Vagina (tissue), 2 donors: ENCODE measurements around the gene SLCO1B3.

Experiments used
- POLR2AphosphoS5 ChIP-seq, 2 donors: sonication (generic); formaldehyde crosslinking; IDR thresholded peaks; one replicate each; pipeline ENCODE4 v1.9.0; 2017; ENCODE audit warnings: antibody characterized with exemption in 2 of 2, mild to moderate bottlenecking in 2 of 2, low read depth in 1 of 2; ENCODE audit not compliant: insufficient read depth in 1 of 2
- TF ChIP-seq, protein P1 (sequence below), 3 experiments: fragments of 450-650 bp in 2 of 3; fragments of 200-600 bp in 1 of 3; sonication (generic) in 1 of 3; IDR thresholded peaks; one replicate each; pipeline ENCODE4 v1.5.1; 2017 to 2019; ENCODE audit warnings: antibody characterized with exemption in 3 of 3, mild to moderate bottlenecking in 2 of 3, moderate library complexity in 2 of 3

DNA sequence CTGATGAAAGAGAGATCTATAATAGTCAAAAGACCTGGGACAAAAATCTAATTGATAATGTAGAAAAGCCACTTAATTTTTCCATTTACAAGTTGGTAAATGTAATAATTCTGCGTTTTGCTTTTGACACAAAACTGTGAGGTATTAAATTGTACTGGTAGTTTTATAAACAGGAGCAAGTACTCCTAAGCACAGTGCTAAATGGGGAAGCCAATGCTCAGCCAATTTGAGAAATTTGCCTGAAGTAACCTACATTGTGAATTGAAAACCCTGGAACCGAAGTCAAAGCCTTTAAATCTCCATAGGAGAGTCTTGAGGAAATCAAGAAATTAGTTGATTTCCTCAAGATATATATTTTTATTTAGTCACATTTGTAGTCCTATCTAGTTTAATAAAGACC, 152.8 kb downstream of the SLCO1B3 start:
- TF ChIP-seq, protein P1, sequence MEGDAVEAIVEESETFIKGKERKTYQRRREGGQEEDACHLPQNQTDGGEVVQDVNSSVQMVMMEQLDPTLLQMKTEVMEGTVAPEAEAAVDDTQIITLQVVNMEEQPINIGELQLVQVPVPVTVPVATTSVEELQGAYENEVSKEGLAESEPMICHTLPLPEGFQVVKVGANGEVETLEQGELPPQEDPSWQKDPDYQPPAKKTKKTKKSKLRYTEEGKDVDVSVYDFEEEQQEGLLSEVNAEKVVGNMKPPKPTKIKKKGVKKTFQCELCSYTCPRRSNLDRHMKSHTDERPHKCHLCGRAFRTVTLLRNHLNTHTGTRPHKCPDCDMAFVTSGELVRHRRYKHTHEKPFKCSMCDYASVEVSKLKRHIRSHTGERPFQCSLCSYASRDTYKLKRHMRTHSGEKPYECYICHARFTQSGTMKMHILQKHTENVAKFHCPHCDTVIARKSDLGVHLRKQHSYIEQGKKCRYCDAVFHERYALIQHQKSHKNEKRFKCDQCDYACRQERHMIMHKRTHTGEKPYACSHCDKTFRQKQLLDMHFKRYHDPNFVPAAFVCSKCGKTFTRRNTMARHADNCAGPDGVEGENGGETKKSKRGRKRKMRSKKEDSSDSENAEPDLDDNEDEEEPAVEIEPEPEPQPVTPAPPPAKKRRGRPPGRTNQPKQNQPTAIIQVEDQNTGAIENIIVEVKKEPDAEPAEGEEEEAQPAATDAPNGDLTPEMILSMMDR (IDR thresholded peaks at IDR 0.05) = no peak
- no peak for TF ChIP-seq POLR2AphosphoS5 (IDR thresholded peaks at IDR 0.05; ENCODE audit: insufficient read depth in 1 of 2, low read depth in 1 of 2)
